Activated naive CD4-positive, alpha-beta T cell treated with anti-CD3 and anti-CD28 coated beads for 36 hours (primary cell): ENCODE measurements around the gene ULK1. TPM values are rescaled to one million over a fixed set of nuclear protein-coding genes. Genes with fewer than 3 reads are reported as not detected.
"Not testable (repeated sequence)": the region's sequence is repeated elsewhere in the genome, so short reads cannot be mapped to it uniquely, and the experiment has no call there.

Source experiments
- CTCF ChIA-PET: fragments of 350-600 bp; sonication (Branson Sonifier 250); formaldehyde crosslinking; loops from one replicate; lab custom pipeline; 2021; ENCODE audit warnings: antibody characterized with exemption; lab: Charles Lee
- DNase-seq: peaks from one replicate; pipeline ENCODE4 v3.0.0-alpha.2; 2020
- H3K27ac Mint-ChIP-seq: one replicate; pipeline ENCODE4 v1.8.0; 2021; ENCODE audit warnings: mild to moderate bottlenecking, mixed read lengths
- H3K27me3 Mint-ChIP-seq: one replicate; pipeline ENCODE4 v1.8.0; 2021; ENCODE audit warnings: low read depth, mixed read lengths
- H3K36me3 Mint-ChIP-seq: one replicate; pipeline ENCODE4 v1.8.0; 2021; ENCODE audit warnings: low read depth, mixed read lengths
- H3K4me1 Mint-ChIP-seq: one replicate; pipeline ENCODE4 v1.8.0; 2021; ENCODE audit warnings: low read depth, mixed read lengths
- H3K4me3 Mint-ChIP-seq: one replicate; pipeline ENCODE4 v1.8.0; 2021; ENCODE audit warnings: mild to moderate bottlenecking, moderate library complexity, mixed read lengths
- H3K9me3 Mint-ChIP-seq: one replicate; pipeline ENCODE4 v1.8.0; 2021; ENCODE audit warnings: mixed read lengths
- intact Hi-C: fragments of 100-400 bp; cut with micrococcal nuclease; formaldehyde crosslinking; loops from one replicate; pipeline ENCODE4 v1.15.1; 2023
- total RNA-seq, 2 experiments: library from RNA; stranded (reverse); gene quantifications; one replicate each; pipeline ENCODE4 v1.2.3, GENCODE V29; 2021

Gene ULK1
- total RNA-seq, 2 experiments from 2014 or later, result 13.6 to 15.6 TPM

- intact Hi-C loops, result loop anchor here (10.0 kb wide), 1 partner anchor 194 kb away; the partner anchor contains the start of genes DDX51 and NOC4L
- no peaks in the 10 kb centered on the region for H3K9me3 Mint-ChIP-seq
- H3K36me3 Mint-ChIP-seq, result peaks cover 2% of the 10 kb centered on the region
- peaks cover 46% of the 10 kb centered on the region for H3K4me1 Mint-ChIP-seq
- DNase-seq, result peak; percentile 46
- H3K27ac Mint-ChIP-seq, result peak overlapping the region; percentile 87
- CTCF ChIA-PET, result no interaction called here
- peak overlapping the region; percentile 91 for H3K4me3 Mint-ChIP-seq
- no peaks in the 10 kb centered on the region for H3K27me3 Mint-ChIP-seq
Measured at GRCh38 chr12:131950182-131950913, 55.9 kb downstream of the ULK1 start.

- CTCF ChIA-PET, H3K9me3 Mint-ChIP-seq, H3K36me3 Mint-ChIP-seq, H3K27me3 Mint-ChIP-seq, DNase-seq, H3K4me3 Mint-ChIP-seq, H3K27ac Mint-ChIP-seq: not testable (repeated sequence)
- H3K4me1 Mint-ChIP-seq, result peaks cover 58% of the 10 kb centered on the region
- intact Hi-C loops, result loop anchor here (10.0 kb wide), 1 partner anchor 191 kb away; the partner anchor contains the start of genes DDX51 and NOC4L
Measured at GRCh38 chr12:131953810-131954209, 59.4 kb downstream of the ULK1 start.

GRCh38 chr12:131954460-131954859, 60.0 kb downstream of the ULK1 start:
- not testable (repeated sequence) for H3K36me3 Mint-ChIP-seq, H3K27ac Mint-ChIP-seq, H3K27me3 Mint-ChIP-seq, DNase-seq, H3K9me3 Mint-ChIP-seq, H3K4me3 Mint-ChIP-seq
- peaks cover 60% of the 10 kb centered on the region for H3K4me1 Mint-ChIP-seq
- intact Hi-C loops, result loop anchor here (10.0 kb wide), 1 partner anchor 190 kb away; the partner anchor contains the start of genes DDX51 and NOC4L
- CTCF ChIA-PET, result interaction anchor here (0.6 to 0.7 kb wide), 2 partner anchors 9 to 148 kb away, joined by 3 to 4 read pairs; no protein-coding TSS in a partner anchor

- intact Hi-C loops, result loop anchor here (10.0 kb wide), 1 partner anchor 186 kb away; the partner anchor contains the start of genes DDX51 and NOC4L
- H3K4me3 Mint-ChIP-seq, result no peak overlapping the region
- no peak for DNase-seq
- H3K27me3 Mint-ChIP-seq, result no peaks in the 10 kb centered on the region
- no peaks in the 10 kb centered on the region for H3K9me3 Mint-ChIP-seq
- H3K27ac Mint-ChIP-seq, result peak overlapping the region; percentile 46
- CTCF ChIA-PET, result no interaction called here
- H3K4me1 Mint-ChIP-seq, result peaks cover 60% of the 10 kb centered on the region
- H3K36me3 Mint-ChIP-seq, result peaks cover 16% of the 10 kb centered on the region
Measured at GRCh38 chr12:131959116-131959515, 64.7 kb downstream of the ULK1 start.

- CTCF ChIA-PET, result interaction anchor here (0.7 kb wide), 1 partner anchor 24 kb away, joined by 3 read pairs; no protein-coding TSS in a partner anchor
- peak overlapping the region; percentile 46 for H3K27ac Mint-ChIP-seq
- H3K27me3 Mint-ChIP-seq, result no peaks in the 10 kb centered on the region
- H3K4me3 Mint-ChIP-seq, result no peak overlapping the region
- H3K4me1 Mint-ChIP-seq, result peaks cover 61% of the 10 kb centered on the region
- H3K9me3 Mint-ChIP-seq, result no peaks in the 10 kb centered on the region
- peaks cover 16% of the 10 kb centered on the region for H3K36me3 Mint-ChIP-seq
- intact Hi-C loops, result loop anchor here (10.0 kb wide), 1 partner anchor 185 kb away; the partner anchor contains the start of genes DDX51 and NOC4L
- no peak for DNase-seq
Measured at GRCh38 chr12:131959641-131960589, 65.5 kb downstream of the ULK1 start.

GRCh38 chr12:131960590-131961325, 66.3 kb downstream of the ULK1 start:
- DNase-seq, H3K9me3 Mint-ChIP-seq, H3K27ac Mint-ChIP-seq, intact Hi-C loops, H3K4me3 Mint-ChIP-seq, H3K27me3 Mint-ChIP-seq: not testable (repeated sequence)
- CTCF ChIA-PET, result interaction anchor here (0.7 kb wide), 1 partner anchor 25 kb away, joined by 3 read pairs; no protein-coding TSS in a partner anchor
- H3K4me1 Mint-ChIP-seq, result peaks cover 63% of the 10 kb centered on the region
- H3K36me3 Mint-ChIP-seq, result peaks cover 15% of the 10 kb centered on the region

- intact Hi-C loops, H3K27ac Mint-ChIP-seq: not testable (repeated sequence)
Measured at GRCh38 chr12:131961328-131961727, 66.9 kb downstream of the ULK1 start.

GRCh38 chr12:131962069-131962468, 67.6 kb downstream of the ULK1 start:
- H3K4me3 Mint-ChIP-seq, result no peak overlapping the region

More at GRCh38 chr12:131961328-131961727, 66.9 kb downstream of the ULK1 start:
- H3K4me3 Mint-ChIP-seq, DNase-seq, H3K27me3 Mint-ChIP-seq, CTCF ChIA-PET, H3K9me3 Mint-ChIP-seq: not testable (repeated sequence)
- Mint-ChIP-seq H3K36me3 (peaks cover 14% of the 10 kb centered on the region), H3K4me1 (peaks cover 57% of the 10 kb centered on the region)

GRCh38 chr12:131963381-131963780, 69.0 kb downstream of the ULK1 start:
- CTCF ChIA-PET, result interaction anchor here (0.6 kb wide), 1 partner anchor 9 kb away, joined by 3 read pairs; no protein-coding TSS in a partner anchor
- H3K4me1 Mint-ChIP-seq, result peaks cover 52% of the 10 kb centered on the region
- H3K4me3 Mint-ChIP-seq, result no peak overlapping the region
- H3K36me3 Mint-ChIP-seq, result peaks cover 14% of the 10 kb centered on the region
- DNase-seq, result peak; percentile 28
- no peaks in the 10 kb centered on the region for H3K9me3 Mint-ChIP-seq
- peak overlapping the region; percentile 41 for H3K27ac Mint-ChIP-seq
- no peaks in the 10 kb centered on the region for H3K27me3 Mint-ChIP-seq
- intact Hi-C loops, result no loop called here

More at GRCh38 chr12:131962069-131962468, 67.6 kb downstream of the ULK1 start:
- CTCF ChIA-PET, result no interaction called here
- Mint-ChIP-seq H3K36me3 (peaks cover 14% of the 10 kb centered on the region), H3K4me1 (peaks cover 53% of the 10 kb centered on the region), H3K27me3 (no peaks in the 10 kb centered on the region), H3K9me3 (no peaks in the 10 kb centered on the region), H3K27ac (peak overlapping the region; percentile 17)
- DNase-seq, result no peak
- intact Hi-C loops, result no loop called here

- intact Hi-C loops, result no loop called here
Measured at GRCh38 chr12:131965073-131965472, 70.7 kb downstream of the ULK1 start.

GRCh38 chr12:131971226-131971625, 76.8 kb downstream of the ULK1 start:
- CTCF ChIA-PET, result no interaction called here
- Mint-ChIP-seq H3K4me3 (no peak overlapping the region), H3K4me1 (peaks cover 25% of the 10 kb centered on the region), H3K27me3 (no peaks in the 10 kb centered on the region), H3K27ac (no peak overlapping the region), H3K36me3 (peaks cover 5% of the 10 kb centered on the region), H3K9me3 (no peaks in the 10 kb centered on the region)
- DNase-seq, result no peak
- intact Hi-C loops, result no loop called here

More at GRCh38 chr12:131965073-131965472, 70.7 kb downstream of the ULK1 start:
- DNase-seq, result no peak
- CTCF ChIA-PET, result no interaction called here
- Mint-ChIP-seq H3K4me3 (no peak overlapping the region), H3K36me3 (peaks cover 15% of the 10 kb centered on the region), H3K27me3 (no peaks in the 10 kb centered on the region), H3K9me3 (no peaks in the 10 kb centered on the region), H3K4me1 (peaks cover 52% of the 10 kb centered on the region), H3K27ac (no peak overlapping the region)
